ENCODE data around the gene GOLM1. TPM values are rescaled to one million over a fixed set of nuclear protein-coding genes. Genes with fewer than 3 reads are reported as not detected.

The GOLM1 gene
- total RNA-seq, 6 experiments from 2014 or later, result 5.8 to 51.6 (median 15.9) TPM

DNA sequence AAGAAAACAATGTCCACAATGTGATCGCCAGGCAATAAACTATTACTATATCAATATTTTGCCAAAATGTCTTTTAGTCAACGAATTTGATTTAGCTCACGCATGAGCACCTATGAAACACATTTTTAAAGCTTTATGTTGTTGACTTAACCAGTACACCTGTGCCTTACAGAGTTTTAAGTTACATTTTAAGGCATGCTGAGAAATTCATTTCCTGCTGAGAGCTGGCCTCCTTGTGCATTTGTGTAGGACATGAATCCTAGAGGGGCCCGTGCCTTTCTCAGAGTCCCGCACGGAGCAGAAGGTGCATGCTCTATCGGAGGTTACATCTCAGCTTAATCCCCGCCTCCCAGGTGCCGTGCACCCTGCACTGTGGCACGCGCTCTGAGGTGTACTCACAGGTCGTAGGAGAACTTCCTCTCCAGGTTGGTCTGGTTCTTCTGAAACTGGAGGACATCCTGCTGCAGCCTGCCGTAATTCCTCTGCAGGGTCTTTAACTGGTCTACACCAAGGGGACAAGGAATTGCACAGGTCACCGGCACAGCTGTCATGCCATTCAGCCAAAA, 53.2 kb downstream of the GOLM1 start:
- intact Hi-C loops (cut with DNase I), result no loop called here
- Histone ChIP-seq H3K27ac (no peak overlapping the region), H3K27me3 (no peaks in the 10 kb centered on the region), H3K4me1 (no peaks in the 10 kb centered on the region), H3K36me3 (no peaks in the 10 kb centered on the region), H3K4me3 (no peak overlapping the region), H3K9me3 (no peaks in the 10 kb centered on the region)
- WGBS (ENCODE audit: insufficient coverage, low coverage, low lambda C conversion rate, missing lambda C conversion rate), result 83% methylated on average over 10 of the region's 14 CpGs
- TF ChIP-seq, protein P1, sequence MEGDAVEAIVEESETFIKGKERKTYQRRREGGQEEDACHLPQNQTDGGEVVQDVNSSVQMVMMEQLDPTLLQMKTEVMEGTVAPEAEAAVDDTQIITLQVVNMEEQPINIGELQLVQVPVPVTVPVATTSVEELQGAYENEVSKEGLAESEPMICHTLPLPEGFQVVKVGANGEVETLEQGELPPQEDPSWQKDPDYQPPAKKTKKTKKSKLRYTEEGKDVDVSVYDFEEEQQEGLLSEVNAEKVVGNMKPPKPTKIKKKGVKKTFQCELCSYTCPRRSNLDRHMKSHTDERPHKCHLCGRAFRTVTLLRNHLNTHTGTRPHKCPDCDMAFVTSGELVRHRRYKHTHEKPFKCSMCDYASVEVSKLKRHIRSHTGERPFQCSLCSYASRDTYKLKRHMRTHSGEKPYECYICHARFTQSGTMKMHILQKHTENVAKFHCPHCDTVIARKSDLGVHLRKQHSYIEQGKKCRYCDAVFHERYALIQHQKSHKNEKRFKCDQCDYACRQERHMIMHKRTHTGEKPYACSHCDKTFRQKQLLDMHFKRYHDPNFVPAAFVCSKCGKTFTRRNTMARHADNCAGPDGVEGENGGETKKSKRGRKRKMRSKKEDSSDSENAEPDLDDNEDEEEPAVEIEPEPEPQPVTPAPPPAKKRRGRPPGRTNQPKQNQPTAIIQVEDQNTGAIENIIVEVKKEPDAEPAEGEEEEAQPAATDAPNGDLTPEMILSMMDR (IDR thresholded peaks at IDR 0.05), result no peak
- TF ChIP-seq POLR2A (IDR thresholded peaks at IDR 0.05), result no peak
- DNase-seq, result no peak
- no peak for ATAC-seq

DNA sequence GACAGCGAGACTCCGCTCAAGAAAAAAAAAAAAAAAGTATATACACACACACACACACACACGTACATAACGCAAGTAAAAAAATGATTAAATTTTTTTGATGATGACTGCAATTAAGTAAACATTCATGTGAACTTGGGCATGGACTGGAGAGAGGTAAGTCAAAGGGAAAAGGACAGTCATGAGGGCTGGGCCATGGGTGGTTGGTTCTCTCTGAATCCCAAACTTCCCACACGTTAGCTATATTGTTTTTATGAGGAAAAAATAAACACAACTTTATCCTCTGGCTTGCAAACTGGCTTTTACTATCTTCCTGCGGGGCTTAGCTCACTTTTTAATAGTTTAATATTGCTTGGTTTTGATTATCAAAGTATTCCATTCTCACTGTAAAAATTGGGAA, 53.7 kb downstream of the GOLM1 start:
- DNase-seq (no peak), ATAC-seq (no peak)
- no peak overlapping the region for H3K4me3 ChIP-seq
- intact Hi-C loops (cut with DNase I), result no loop called here
- WGBS (ENCODE audit: insufficient coverage, low coverage, low lambda C conversion rate, missing lambda C conversion rate), result 83% methylated on average over 4 of the region's 6 CpGs
- H3K9me3 ChIP-seq, result no peaks in the 10 kb centered on the region
- no peaks in the 10 kb centered on the region for H3K4me1 ChIP-seq
- H3K27ac ChIP-seq, result no peak overlapping the region
- H3K27me3 ChIP-seq, result no peaks in the 10 kb centered on the region
- no peaks in the 10 kb centered on the region for H3K36me3 ChIP-seq
- TF ChIP-seq, protein P1 (IDR thresholded peaks at IDR 0.05), result no peak
- no peak for TF ChIP-seq POLR2A (IDR thresholded peaks at IDR 0.05)

DNA sequence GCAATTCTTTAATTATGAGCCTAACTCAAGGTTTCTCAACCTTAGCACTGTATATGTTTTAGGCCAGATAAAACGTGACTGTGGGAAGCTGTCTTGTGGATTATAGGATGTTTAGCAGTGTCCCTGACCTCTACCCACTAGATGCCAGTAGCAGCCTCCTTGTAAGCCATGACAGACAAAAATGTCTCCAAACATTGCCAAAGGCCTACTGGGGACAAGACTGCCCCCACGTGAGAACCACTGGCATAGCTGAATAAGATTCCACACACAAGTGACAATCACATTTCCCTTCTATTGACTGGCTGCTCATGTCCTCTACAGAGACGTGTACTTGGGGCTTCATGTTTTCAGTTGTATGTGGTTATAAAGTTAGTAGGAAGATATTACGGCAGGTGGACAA, 55.4 kb downstream of the GOLM1 start:
- intact Hi-C loops (cut with DNase I), result no loop called here
- H3K4me3 ChIP-seq, result no peak overlapping the region
- 64% methylated on average over 4 of the region's 4 CpGs for WGBS (ENCODE audit: insufficient coverage, low coverage, low lambda C conversion rate, missing lambda C conversion rate)

DNA sequence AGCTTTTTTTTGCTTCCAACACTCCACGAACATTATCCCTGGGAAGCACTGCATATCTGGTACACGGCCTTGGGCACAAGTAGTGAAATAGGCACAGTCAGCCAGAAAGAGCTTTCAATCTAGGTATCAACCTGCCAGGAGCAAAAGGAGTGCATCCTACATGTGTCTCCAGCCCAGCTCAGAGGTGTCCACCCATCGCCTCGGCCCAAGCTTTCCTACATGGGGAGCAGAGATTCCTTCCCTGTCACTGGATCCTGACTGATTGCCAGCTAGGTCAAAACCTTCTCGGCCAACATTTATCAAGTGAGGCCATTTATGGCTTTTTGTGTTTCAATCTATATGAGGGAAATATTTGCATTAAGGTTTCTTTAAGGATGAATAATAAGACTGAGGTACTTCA, 55.8 kb downstream of the GOLM1 start:
- no peak for DNase-seq
- Histone ChIP-seq H3K27me3 (no peaks in the 10 kb centered on the region), H3K36me3 (no peaks in the 10 kb centered on the region), H3K9me3 (no peaks in the 10 kb centered on the region), H3K4me3 (no peak overlapping the region), H3K27ac (no peak overlapping the region), H3K4me1 (no peaks in the 10 kb centered on the region)
- WGBS (ENCODE audit: insufficient coverage, low coverage, low lambda C conversion rate, missing lambda C conversion rate), result 90% methylated on average over 5 of the region's 5 CpGs
- ATAC-seq, result no peak
- TF ChIP-seq, protein P1 (IDR thresholded peaks at IDR 0.05), result no peak
- no peak for TF ChIP-seq POLR2A (IDR thresholded peaks at IDR 0.05)
- intact Hi-C loops (cut with DNase I), result no loop called here

More for the DNA sequence above, 55.4 kb downstream of the GOLM1 start:
- Histone ChIP-seq H3K27ac (no peak overlapping the region), H3K36me3 (no peaks in the 10 kb centered on the region), H3K27me3 (no peaks in the 10 kb centered on the region), H3K4me1 (no peaks in the 10 kb centered on the region), H3K9me3 (no peaks in the 10 kb centered on the region)
- TF ChIP-seq, protein P1 (IDR thresholded peaks at IDR 0.05), result no peak
- no peak for TF ChIP-seq POLR2A (IDR thresholded peaks at IDR 0.05)
- DNase-seq (no peak), ATAC-seq (no peak)
